ENCODE measurements around the gene PRPF40B. TPM values are rescaled to one million over a fixed set of nuclear protein-coding genes. Genes with fewer than 3 reads are reported as not detected.

Gene PRPF40B
- polyA plus RNA-seq, 1 experiment: 15.0 TPM

DNA sequence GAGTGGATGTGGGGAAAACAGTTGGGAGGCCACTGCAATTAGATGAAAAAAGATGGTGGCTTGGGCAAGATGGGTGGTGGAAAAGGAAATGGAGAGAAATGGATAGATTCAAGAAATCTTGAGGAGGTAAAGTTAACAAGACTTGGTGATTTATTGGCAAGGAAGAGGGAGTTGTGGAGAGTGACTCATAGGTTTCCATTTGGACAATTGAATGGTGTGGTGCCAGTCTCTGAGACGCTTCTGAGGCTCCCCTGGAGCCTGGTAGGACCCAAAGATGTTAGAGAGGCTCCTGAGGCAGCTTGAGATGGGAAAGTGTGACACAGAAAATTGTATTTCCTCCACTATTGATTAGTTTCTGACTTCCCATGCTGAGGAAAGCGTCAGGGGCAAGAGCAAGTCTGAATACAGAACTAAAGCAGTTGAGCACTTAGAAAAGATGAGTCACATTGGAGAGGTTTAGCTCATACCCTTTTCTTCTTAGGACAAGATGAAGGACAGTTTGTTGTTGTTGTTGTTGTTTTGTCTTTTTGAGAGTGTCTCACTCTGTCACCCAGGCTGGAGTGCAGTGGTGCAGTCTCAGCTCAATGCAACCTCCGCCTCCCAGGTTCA, 4.5 kb downstream of the PRPF40B start:
- peaks cover 4% of the 10 kb centered on the region for H3K36me3 ChIP-seq (ENCODE audit: control insufficient read depth, insufficient read depth, low read length)
- DNase-seq (ENCODE audit: low read depth): no peak
- POLR2A ChIA-PET: no interaction called here
- no peak overlapping the region for H3K4me3 ChIP-seq (ENCODE audit: low read depth, low read length)
- TF ChIP-seq, protein P1, sequence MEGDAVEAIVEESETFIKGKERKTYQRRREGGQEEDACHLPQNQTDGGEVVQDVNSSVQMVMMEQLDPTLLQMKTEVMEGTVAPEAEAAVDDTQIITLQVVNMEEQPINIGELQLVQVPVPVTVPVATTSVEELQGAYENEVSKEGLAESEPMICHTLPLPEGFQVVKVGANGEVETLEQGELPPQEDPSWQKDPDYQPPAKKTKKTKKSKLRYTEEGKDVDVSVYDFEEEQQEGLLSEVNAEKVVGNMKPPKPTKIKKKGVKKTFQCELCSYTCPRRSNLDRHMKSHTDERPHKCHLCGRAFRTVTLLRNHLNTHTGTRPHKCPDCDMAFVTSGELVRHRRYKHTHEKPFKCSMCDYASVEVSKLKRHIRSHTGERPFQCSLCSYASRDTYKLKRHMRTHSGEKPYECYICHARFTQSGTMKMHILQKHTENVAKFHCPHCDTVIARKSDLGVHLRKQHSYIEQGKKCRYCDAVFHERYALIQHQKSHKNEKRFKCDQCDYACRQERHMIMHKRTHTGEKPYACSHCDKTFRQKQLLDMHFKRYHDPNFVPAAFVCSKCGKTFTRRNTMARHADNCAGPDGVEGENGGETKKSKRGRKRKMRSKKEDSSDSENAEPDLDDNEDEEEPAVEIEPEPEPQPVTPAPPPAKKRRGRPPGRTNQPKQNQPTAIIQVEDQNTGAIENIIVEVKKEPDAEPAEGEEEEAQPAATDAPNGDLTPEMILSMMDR (IDR thresholded peaks at IDR 0.05; ENCODE audit: insufficient read depth, low read depth, low read length): no peak
- CTCF ChIA-PET: interaction anchor here (1.1 to 1.9 kb wide), 5 partner anchors 8 to 82 kb away, joined by 3 to 9 read pairs (median 5); no protein-coding TSS in a partner anchor
- H3K27me3 ChIP-seq (ENCODE audit: control insufficient read depth, insufficient read depth, low read length): no peaks in the 10 kb centered on the region

DNA sequence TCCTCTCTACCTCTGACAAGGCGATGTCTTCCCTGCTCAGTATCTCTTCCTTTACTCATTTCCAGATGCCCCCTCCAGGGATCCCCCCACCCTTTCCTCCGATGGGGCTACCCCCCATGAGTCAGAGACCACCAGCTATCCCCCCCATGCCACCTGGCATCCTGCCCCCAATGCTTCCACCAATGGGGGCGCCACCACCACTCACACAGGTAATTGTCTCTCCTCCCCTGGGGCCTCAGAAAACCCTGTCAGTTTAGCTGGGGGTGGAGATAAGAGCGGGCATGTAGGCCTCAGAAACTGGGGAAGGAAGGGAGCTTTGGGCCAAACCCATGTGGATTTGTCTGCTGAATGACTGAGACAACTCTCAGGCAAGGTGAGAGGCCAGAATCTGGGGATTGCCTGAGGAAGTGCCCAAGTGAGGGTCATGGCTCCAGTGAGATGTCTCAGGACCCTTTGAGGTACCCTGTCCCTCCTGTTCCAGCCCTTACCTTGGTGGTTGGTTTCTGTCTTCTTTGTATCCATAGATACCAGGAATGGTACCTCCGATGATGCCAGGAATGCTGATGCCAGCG, 8.1 kb downstream of the PRPF40B start:
- DNase-seq (ENCODE audit: low read depth): no peak
- ChIA-PET POLR2A (no interaction called here), CTCF (interaction anchor here (1.5 kb wide), 1 partner anchor 72 kb away, joined by 3 read pairs; no protein-coding TSS in a partner anchor)
- TF ChIP-seq, protein P1 (IDR thresholded peaks at IDR 0.05; ENCODE audit: insufficient read depth, low read depth, low read length): no peak
- H3K36me3 ChIP-seq (ENCODE audit: control insufficient read depth, insufficient read depth, low read length): peaks cover 20% of the 10 kb centered on the region
- H3K27me3 ChIP-seq (ENCODE audit: control insufficient read depth, insufficient read depth, low read length): no peaks in the 10 kb centered on the region
- H3K4me3 ChIP-seq (ENCODE audit: low read depth, low read length): no peak overlapping the region

DNA sequence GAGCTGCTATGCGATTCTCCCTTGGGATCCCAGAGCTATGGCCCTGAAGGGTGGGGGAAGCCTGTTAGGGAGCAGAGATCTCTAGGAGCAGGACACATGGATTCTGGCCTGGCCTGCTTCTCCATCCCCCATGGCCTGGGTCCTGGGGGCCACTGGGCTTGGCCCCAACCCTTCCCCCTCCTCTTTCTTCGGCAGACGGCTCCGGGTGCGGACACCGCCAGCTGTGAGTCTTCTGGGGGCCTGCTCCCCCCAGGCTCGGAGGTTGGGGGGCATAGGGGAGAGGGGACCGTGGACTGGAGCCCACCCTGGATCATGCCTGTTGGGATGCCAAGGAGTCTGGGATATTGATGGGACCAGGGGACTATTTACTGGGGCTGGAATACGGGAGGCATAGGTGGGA, 9.0 kb downstream of the PRPF40B start:
- DNase-seq (ENCODE audit: low read depth): no peak
- TF ChIP-seq, protein P1 (IDR thresholded peaks at IDR 0.05; ENCODE audit: insufficient read depth, low read depth, low read length): no peak
- CTCF ChIA-PET: interaction anchor here (0.8 to 1.3 kb wide), 5 partner anchors 9 to 285 kb away, joined by 3 to 7 read pairs (median 3); partner anchors contain the start of genes FMNL3 and PRPF40B
- peaks cover 21% of the 10 kb centered on the region for H3K36me3 ChIP-seq (ENCODE audit: control insufficient read depth, insufficient read depth, low read length)
- H3K27me3 ChIP-seq (ENCODE audit: control insufficient read depth, insufficient read depth, low read length): no peaks in the 10 kb centered on the region
- POLR2A ChIA-PET: no interaction called here
- H3K4me3 ChIP-seq (ENCODE audit: low read depth, low read length): no peak overlapping the region

DNA sequence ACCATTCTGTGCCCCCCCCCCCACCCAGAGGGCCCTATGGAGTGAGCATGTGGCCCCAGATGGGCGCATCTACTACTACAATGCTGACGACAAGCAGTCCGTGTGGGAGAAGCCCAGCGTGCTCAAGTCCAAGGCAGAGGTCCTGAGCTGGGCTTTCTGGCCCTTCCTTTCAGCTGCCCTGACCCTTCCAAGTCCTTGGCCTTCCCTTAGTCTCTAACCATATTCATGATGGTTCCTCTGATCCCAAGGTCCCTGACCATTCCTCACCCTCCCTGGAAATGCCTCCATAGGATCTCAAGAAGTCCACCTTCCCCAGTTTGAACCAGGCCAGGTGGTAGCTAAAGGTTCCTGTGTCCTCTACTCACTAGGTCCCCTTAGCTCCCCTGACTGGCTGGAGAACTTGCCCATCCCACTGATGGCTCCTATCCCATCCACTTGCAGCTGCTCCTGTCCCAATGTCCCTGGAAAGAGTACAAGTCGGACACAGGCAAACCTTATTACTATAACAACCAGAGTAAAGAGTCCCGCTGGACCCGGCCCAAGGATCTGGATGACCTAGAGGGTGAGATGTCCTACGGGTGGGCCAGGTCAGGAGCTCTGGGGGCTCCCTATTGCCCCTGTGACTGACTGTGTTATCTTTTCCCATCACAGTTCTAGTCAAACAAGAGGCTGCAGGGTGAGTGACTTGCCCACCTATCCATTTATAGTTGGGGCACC, 9.8 kb downstream of the PRPF40B start:
- POLR2A ChIA-PET: no interaction called here
- Histone ChIP-seq H3K36me3 (ENCODE audit: control insufficient read depth, insufficient read depth, low read length) (peaks cover 21% of the 10 kb centered on the region), H3K27me3 (ENCODE audit: control insufficient read depth, insufficient read depth, low read length) (no peaks in the 10 kb centered on the region), H3K4me3 (ENCODE audit: low read depth, low read length) (no peak overlapping the region)
- CTCF ChIA-PET: interaction anchor here (0.6 to 1.5 kb wide), 7 partner anchors 10 to 108 kb away, joined by 3 to 7 read pairs (median 3); partner anchors contain the start of genes FMNL3, PRPF40B and TMBIM6
- no peak for DNase-seq (ENCODE audit: low read depth)
- TF ChIP-seq, protein P1 (IDR thresholded peaks at IDR 0.05; ENCODE audit: insufficient read depth, low read depth, low read length): no peak

All from BJ (cell line).